Astrocyte of the spinal cord (primary cell): ENCODE measurements around the gene SMAD5.

Experiments used
- DNase-seq: peaks from one replicate; pipeline ENCODE4 v3.0.0; 2011; ENCODE audit warnings: low read depth, low spot score
- H3K4me3 ChIP-seq: 2 replicates; pipeline ENCODE4 v1.5.1; 2011; ENCODE audit warnings: low read depth, mild to moderate bottlenecking, low read length, moderate library complexity
- in situ Hi-C: cut with HindIII; loops from 2 replicates; pipeline ENCODE4 v1.10.0; 2017; ENCODE audit warnings: low sequenced_read_pairs
- TF ChIP-seq, protein P1 (sequence below): IDR thresholded peaks from 2 replicates; pipeline ENCODE4 v1.5.1; 2012; ENCODE audit warnings: low read depth, mild to moderate bottlenecking, low read length, inconsistent platforms

The SMAD5 gene

GRCh38 chr5:136197462-136198142 is 65.0 kb downstream of the SMAD5 start:
- H3K4me3 ChIP-seq: no peak overlapping the region
- no peak for DNase-seq
- in situ Hi-C loops: no loop called here
- TF ChIP-seq, protein P1, sequence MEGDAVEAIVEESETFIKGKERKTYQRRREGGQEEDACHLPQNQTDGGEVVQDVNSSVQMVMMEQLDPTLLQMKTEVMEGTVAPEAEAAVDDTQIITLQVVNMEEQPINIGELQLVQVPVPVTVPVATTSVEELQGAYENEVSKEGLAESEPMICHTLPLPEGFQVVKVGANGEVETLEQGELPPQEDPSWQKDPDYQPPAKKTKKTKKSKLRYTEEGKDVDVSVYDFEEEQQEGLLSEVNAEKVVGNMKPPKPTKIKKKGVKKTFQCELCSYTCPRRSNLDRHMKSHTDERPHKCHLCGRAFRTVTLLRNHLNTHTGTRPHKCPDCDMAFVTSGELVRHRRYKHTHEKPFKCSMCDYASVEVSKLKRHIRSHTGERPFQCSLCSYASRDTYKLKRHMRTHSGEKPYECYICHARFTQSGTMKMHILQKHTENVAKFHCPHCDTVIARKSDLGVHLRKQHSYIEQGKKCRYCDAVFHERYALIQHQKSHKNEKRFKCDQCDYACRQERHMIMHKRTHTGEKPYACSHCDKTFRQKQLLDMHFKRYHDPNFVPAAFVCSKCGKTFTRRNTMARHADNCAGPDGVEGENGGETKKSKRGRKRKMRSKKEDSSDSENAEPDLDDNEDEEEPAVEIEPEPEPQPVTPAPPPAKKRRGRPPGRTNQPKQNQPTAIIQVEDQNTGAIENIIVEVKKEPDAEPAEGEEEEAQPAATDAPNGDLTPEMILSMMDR: no peak

- in situ Hi-C loops: no loop called here
- DNase-seq: no peak
- TF ChIP-seq, protein P1: no peak
- H3K4me3 ChIP-seq: no peak overlapping the region
Observed at GRCh38 chr5:136198453-136198852, 65.8 kb downstream of the SMAD5 start.

GRCh38 chr5:136199408-136199807 is 66.8 kb downstream of the SMAD5 start:
- no peak for DNase-seq
- in situ Hi-C loops: no loop called here
- no peak overlapping the region for H3K4me3 ChIP-seq
- TF ChIP-seq, protein P1: no peak

DNA sequence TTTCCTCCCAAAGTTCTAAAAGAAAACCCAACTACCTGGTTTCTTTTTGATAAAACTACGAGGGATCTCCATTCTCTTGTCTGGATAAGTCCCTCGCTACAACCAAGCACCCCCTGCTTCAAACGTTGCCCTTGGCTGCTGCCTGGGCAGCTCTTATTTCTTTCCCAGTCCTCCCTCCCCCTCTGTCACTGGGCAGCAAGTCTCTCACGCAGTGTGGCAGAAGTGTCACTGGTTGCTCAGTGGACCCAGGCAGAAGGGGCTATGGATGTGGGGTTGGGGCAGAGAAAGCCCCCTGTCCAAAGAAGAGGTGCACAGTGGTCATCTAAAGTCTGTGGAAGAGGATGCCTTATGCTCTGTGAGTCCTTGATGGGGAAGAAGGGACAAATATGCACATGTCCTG is 67.5 kb downstream of the SMAD5 start:
- TF ChIP-seq, protein P1: no peak
- in situ Hi-C loops: no loop called here

GRCh38 chr5:136200761-136201160 is 68.1 kb downstream of the SMAD5 start:
- DNase-seq: no peak
- TF ChIP-seq, protein P1: no peak

More for the DNA sequence above, 67.5 kb downstream of the SMAD5 start:
- no peak for DNase-seq
- no peak overlapping the region for H3K4me3 ChIP-seq

GRCh38 chr5:136201870-136202269 is 69.2 kb downstream of the SMAD5 start:
- TF ChIP-seq, protein P1: no peak
- DNase-seq: no peak
- in situ Hi-C loops: no loop called here
- H3K4me3 ChIP-seq: no peak overlapping the region

More at GRCh38 chr5:136200761-136201160, 68.1 kb downstream of the SMAD5 start:
- in situ Hi-C loops: no loop called here
- H3K4me3 ChIP-seq: no peak overlapping the region
